GM18520 (cell line): ENCODE results near the gene NFRKB.
"Not testable (repeated sequence)": the region's sequence is repeated elsewhere in the genome, so short reads cannot be mapped to it uniquely, and the experiment has no call there.

Experiments
- ATAC-seq: cut with Tn5 transposase; IDR thresholded peaks from one replicate; pipeline ENCODE4 v1.9.1; 2021; ENCODE audit not compliant: unreplicated experiment

Gene NFRKB

GRCh38 chr11:129894278-129895125 lies 876 bp downstream of the NFRKB start:
- no peak for ATAC-seq

GRCh38 chr11:129888451-129888850 lies 6.9 kb downstream of the NFRKB start:
- no peak for ATAC-seq

- no peak for ATAC-seq
Measured at GRCh38 chr11:129885381-129885780, 10.0 kb downstream of the NFRKB start.

- no peak for ATAC-seq
Measured at GRCh38 chr11:129884581-129884980, 10.8 kb downstream of the NFRKB start.

GRCh38 chr11:129881570-129882170 lies 13.7 kb downstream of the NFRKB start:
- no peak for ATAC-seq

GRCh38 chr11:129880311-129880710 lies 15.1 kb downstream of the NFRKB start:
- ATAC-seq: no peak

GRCh38 chr11:129871914-129872313 lies 23.5 kb downstream of the NFRKB start:
- no peak for ATAC-seq

GRCh38 chr11:129868626-129869025 lies 26.8 kb downstream of the NFRKB start:
- ATAC-seq: not testable (repeated sequence)

- no peak for ATAC-seq
Measured at GRCh38 chr11:129866311-129866710, 29.1 kb downstream of the NFRKB start.

GRCh38 chr11:129865701-129866100 lies 29.7 kb downstream of the NFRKB start:
- no peak for ATAC-seq

GRCh38 chr11:129864811-129865210 lies 30.6 kb downstream of the NFRKB start:
- no peak for ATAC-seq

GRCh38 chr11:129861702-129862522 lies 33.5 kb downstream of the NFRKB start:
- no peak for ATAC-seq

GRCh38 chr11:129856036-129856435 lies 39.3 kb downstream of the NFRKB start:
- no peak for ATAC-seq

- ATAC-seq: no peak
Measured at GRCh38 chr11:129855086-129855485, 40.3 kb downstream of the NFRKB start.

- ATAC-seq: no peak
Measured at GRCh38 chr11:129854232-129854805, 41.1 kb downstream of the NFRKB start.

GRCh38 chr11:129853518-129854231 lies 41.7 kb downstream of the NFRKB start:
- ATAC-seq: no peak

- no peak for ATAC-seq
Measured at GRCh38 chr11:129852125-129852740, 43.1 kb downstream of the NFRKB start.

GRCh38 chr11:129849447-129850130 lies 45.8 kb downstream of the NFRKB start:
- ATAC-seq: no peak

- ATAC-seq: not testable (repeated sequence)
Measured at GRCh38 chr11:129847361-129847760, 48.0 kb downstream of the NFRKB start.
